RWPE1 (cell line): ENCODE data around the gene TMPRSS2.

Experiments
- CTCF ChIA-PET: fragments of 350-600 bp; sonication (Branson Sonifier 250); formaldehyde crosslinking; extraction: SDS; loops from one replicate; lab custom pipeline; 2021; lab: Yijun Ruan, JAX
- POLR2A ChIA-PET: fragments of 400-600 bp; formaldehyde crosslinking; extraction: SDS; loops from one replicate; lab custom pipeline; 2020; ENCODE audit warnings: antibody characterized with exemption; ENCODE audit not compliant: low non-redundant PET; lab: Yijun Ruan, JAX
- DNase-seq: peaks from one replicate; pipeline ENCODE4 v3.0.0; 2012; ENCODE audit warnings: low spot score
- H3K27ac ChIP-seq: fragments of 450-650 bp; 2 replicates; pipeline ENCODE4 v1.5.1; 2017
- CTCF ChIP-seq: fragments of 450-650 bp; conservative IDR thresholded peaks from 2 replicates; pipeline ENCODE4 v1.5.1; 2017; ENCODE audit warnings: low read depth, mild to moderate bottlenecking

TMPRSS2 gene

GRCh38 chr21:41437729-41438128, 70.2 kb downstream of the TMPRSS2 start:
- no peak for TF ChIP-seq CTCF
- POLR2A ChIA-PET: no interaction called here
- CTCF ChIA-PET: no interaction called here
- H3K27ac ChIP-seq: no peak overlapping the region
- no peak for DNase-seq

GRCh38 chr21:41435706-41436105, 72.3 kb downstream of the TMPRSS2 start:
- DNase-seq: no peak
- POLR2A ChIA-PET: no interaction called here
- no peak overlapping the region for H3K27ac ChIP-seq
- TF ChIP-seq CTCF: no peak
- CTCF ChIA-PET: interaction anchor here (0.6 kb wide), 1 partner anchor 301 kb away, joined by 8 read pairs; no protein-coding TSS in a partner anchor

DNA sequence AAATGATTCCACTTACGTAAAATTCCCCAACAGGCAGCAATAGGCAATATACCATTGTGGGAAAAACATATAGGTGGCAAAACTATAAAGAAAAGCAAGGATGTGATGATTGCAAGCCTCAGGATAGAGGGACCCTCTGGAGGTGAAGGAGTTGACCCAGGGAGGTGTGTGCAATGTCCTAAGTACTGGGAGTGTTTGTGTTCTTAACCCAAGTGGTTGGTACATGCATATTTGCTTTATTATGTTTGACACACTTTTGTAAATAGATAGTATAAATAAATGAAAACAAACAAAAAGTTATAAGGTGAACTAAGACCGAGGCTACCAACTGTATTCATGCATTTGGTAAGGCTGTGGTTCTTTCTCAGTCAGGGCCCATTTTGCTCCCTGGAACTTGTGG, 74.4 kb downstream of the TMPRSS2 start:
- CTCF ChIA-PET: no interaction called here
- no peak for TF ChIP-seq CTCF
- no peak for DNase-seq

DNA sequence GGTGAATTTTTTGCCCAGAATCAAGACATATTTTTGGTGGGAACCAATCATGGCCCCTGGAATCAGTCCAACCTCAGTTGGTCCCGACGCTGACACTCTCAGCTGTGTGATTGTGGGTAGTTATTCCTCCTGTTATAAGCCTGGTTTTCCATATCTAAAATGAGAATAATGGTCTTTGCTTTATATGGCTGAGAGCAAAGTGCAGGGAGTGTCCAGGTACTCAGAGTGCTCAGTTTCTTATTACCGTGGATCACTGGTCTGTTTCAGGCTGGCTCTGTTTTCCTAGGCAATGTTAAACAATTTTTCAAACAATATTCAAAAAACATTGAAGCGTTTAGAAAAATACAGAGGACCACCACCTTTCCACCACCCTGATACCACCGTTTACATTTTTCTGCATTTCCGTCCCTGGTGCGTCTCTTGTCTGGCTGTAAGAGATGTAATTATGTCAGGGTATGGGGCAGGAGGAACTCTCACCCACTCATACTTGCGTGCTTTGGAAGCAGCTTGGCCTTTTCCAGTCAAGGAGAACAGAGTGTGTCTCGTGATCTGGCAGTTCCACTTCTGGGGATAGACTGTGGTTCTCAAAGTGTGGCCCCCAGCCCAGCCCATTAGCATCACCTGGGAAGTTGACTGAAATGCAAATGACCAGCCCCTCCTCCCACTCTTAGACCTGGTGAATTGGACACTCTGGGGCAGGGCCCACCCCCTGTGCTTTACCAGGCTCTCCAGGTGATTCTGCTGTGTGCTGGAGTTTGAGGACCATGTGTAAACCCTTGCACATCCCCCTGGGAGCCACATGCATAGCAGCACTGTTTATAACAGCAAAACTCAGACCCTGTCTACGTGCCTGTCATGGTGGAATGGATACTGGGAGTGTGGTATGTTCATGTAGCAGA, 75.1 kb downstream of the TMPRSS2 start:
- ChIA-PET POLR2A (no interaction called here), CTCF (no interaction called here)
- DNase-seq: no peak
- H3K27ac ChIP-seq: no peak overlapping the region
- no peak for TF ChIP-seq CTCF

More for the DNA sequence above, 74.4 kb downstream of the TMPRSS2 start:
- POLR2A ChIA-PET: no interaction called here
- H3K27ac ChIP-seq: no peak overlapping the region

DNA sequence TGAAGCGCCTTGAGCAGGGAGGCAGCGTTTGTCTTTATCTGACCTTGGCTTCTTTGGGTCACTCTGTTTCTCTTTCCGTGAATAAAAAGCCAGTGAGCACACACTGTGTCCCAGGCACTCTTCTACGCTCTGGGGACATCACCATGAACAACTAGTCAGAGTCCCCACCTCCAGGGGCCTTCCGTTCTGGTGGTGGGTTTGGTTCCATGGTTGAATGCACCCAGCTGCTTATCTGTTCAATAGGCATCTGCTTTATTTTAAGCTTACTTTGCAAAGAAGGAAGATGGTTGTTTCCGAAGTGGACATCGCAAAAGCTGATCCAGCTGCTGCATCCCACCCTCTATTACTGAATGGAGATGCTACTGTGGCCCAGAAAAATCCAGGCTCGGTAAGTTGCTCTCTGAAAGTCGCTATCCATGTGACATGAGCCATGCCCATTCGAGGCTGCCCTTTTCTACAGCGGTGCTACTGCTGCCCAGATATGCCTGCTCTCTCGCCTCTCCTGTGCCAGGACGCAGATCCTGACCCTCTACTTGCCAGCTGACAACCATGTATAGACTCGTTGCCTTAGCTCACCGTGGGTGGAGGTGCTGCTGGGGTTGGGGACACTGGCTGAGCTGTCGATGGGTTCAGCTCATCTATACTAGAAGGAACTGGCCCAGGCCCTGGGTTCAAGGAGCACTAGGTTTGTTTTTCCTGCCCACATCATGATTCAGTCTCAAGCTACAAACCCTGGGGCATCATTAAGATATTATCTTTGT, 76.0 kb downstream of the TMPRSS2 start:
- ChIA-PET CTCF (no interaction called here), POLR2A (no interaction called here)
- TF ChIP-seq CTCF: no peak
- H3K27ac ChIP-seq: no peak overlapping the region
- DNase-seq: no peak

GRCh38 chr21:41429925-41430491, 78.0 kb downstream of the TMPRSS2 start:
- ChIA-PET CTCF (no interaction called here), POLR2A (no interaction called here)

More at GRCh38 chr21:41429925-41430491, 78.0 kb downstream of the TMPRSS2 start:
- TF ChIP-seq CTCF: no peak
- H3K27ac ChIP-seq: no peak overlapping the region
- no peak for DNase-seq
